ENCODE results near the gene IL1R2.

DNA sequence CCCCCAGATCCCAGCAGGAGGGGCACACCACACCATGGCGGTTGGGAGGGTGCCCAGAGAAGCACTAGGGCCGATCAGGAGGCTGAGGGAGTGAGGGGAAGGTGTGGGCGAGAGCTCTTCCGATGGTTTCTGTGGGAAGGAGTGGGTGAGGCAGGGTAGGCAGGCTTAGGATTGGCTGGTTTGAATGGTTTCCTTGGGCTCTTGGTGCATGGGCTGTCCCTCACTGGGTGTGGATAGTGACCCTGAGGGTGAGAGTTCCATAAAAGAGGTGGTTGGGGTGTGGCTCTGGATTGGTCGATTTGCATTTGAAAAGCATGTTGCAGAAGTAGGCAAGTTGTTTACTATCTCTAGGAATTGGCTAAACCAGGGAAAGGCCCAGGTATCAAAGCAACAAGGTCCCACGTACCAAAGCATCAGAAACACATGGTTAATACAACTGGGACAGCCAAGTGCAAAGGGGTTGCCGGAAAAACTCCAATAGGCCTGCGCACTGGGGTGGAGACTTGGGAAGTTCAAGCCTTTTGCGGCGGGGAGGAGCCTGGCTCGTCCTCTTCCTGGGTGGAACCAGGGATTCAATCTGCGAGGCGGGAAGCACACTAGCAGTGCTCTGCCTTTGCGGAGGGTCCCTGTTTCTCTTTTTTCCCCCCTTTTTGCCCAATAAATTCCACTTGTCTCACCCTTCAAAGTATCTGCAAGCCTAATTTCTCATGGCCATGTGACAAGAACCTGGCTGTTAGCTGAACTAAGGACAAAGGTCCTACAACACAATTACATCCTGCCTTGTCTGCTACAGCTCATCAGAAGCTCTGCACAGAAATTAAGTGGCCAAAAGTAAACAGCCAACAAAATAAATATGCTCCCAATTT, 43.2 kb downstream of the IL1R2 start:
- TF ChIP-seq CTCF (IDR thresholded peaks at IDR 0.05) (no peak), POLR2A (IDR thresholded peaks at IDR 0.05) (no peak)
